Stimulated activated CD4-positive, alpha-beta T cell treated with anti-CD3 and anti-CD28 coated beads, Interleukin-12 subunit alpha, Interleukin-12 subunit beta, amount 100 ng/mL, for 4 hours (primary cell): ENCODE data around the gene JPH4.
A peak's percentile ranks its signal among the peaks of the same experiment; 100 is the strongest.
"Not testable (repeated sequence)": the region's sequence is repeated elsewhere in the genome, so short reads cannot be mapped to it uniquely, and the experiment has no call there.

Source experiments
- DNase-seq: peaks from one replicate; pipeline ENCODE4 v3.0.0-alpha.2; 2020

The JPH4 gene

GRCh38 chr14:23608454-23608853 is 29.9 kb upstream of the JPH4 start:
- no peak for DNase-seq

GRCh38 chr14:23605931-23606585 is 27.5 kb upstream of the JPH4 start:
- DNase-seq: no peak

DNA sequence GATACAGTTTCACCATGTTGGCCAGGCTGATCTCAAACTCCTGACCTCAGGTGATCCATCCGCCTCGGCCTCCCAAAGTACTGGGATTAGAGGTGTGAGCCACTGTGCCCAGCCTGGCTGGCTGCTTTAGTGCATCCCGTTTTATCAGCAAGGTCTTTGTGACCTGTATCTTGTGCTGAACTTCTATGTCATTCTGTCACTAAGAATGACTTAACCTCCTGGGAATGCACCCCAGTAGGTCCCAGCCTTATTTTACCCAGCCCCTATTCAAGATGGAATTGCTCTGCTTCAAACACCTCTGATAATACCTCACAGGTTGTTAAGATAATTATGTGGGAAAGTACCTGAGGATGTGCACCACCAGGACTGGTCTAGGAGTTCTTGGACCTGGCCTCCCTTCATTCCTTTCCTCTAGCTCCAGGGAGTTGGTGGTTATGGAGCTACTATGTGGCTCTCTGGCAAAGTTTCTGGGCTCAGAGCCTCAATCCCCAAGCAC is 26.1 kb upstream of the JPH4 start:
- DNase-seq: no peak

- no peak for DNase-seq
These were observed 25.6 kb upstream of the JPH4 start for GRCh38 chr14:23604148-23604547.

DNA sequence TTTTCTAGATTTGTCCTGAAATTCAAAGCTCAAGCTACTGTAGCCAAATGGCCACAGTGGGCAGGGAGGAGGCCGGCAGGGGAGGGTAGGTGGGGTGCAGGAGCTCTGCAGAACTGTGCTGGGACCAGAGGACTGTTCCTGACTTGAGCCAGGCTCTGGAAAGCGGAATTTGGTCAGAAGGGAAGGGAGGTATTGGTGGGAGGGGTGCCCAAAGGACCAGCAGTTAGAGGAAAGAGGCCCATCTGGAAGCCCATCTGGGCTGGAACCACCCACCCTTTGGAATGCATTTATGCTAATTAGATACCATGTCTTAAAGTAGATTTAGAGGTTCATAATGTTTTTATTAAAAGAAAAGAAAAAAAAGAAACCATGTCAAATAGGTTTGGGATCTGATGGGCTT is 24.5 kb upstream of the JPH4 start:
- no peak for DNase-seq

GRCh38 chr14:23602181-23603095 is 23.8 kb upstream of the JPH4 start:
- DNase-seq: no peak

DNA sequence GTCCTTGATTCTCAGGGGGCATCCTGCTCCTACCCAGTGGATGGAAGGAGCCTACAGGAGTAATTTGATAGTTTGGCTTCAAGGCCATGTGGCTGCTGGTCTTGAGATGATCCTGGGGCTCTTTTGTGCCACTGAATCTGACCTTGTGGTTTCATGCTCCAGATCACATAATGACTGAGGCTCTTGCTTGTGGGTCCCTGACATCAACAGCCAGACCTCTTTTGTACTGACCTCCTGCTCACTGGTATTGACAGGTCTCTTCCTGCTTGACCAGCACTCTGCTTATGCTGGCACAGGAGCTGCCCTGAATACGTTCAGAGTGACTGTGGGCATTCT is 23.2 kb upstream of the JPH4 start:
- no peak for DNase-seq

DNA sequence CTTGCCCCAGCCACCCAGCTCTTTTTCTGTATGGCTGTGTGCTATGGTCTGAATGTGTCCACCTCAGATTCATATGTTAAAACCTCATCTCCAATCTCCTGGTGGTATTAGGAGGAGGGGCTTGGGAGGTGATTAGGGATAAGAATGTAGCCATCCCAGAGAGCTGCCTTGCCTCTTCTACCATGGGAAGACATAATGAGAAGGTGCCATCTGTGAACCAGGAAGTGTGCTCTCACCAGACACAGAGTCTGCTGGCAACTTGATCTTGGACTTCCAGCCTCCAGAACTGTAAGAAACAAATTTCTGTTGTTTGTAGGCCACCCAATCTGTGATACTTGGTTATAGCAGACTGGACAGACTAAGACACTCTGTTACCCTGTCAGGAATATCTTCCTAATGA is 22.8 kb upstream of the JPH4 start:
- DNase-seq: no peak

- DNase-seq: no peak
These were observed 22.2 kb upstream of the JPH4 start for GRCh38 chr14:23600806-23601205.

DNA sequence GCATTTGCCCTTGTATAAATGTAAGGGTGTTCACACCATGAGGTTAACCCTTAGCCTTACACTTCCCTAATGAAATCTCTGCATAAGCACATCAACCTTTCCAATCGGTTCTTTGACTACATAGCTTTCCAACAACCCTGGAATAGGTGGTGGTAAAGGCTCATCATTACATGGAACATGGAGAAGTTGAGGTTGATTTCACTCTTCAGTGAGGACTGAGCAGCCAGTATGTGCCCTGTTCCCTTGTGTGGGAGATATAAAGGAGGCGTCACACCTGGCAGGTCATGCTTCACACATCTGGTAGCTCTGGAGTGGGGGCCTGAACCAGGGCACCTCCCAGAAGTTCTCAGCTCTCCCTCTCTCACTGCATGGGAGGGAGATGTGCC is 21.7 kb upstream of the JPH4 start:
- no peak for DNase-seq

- not testable (repeated sequence) for DNase-seq
These were observed 15.6 kb upstream of the JPH4 start for GRCh38 chr14:23594191-23594590.

- DNase-seq: no peak
These were observed 11.6 kb upstream of the JPH4 start for GRCh38 chr14:23590198-23590597.

DNA sequence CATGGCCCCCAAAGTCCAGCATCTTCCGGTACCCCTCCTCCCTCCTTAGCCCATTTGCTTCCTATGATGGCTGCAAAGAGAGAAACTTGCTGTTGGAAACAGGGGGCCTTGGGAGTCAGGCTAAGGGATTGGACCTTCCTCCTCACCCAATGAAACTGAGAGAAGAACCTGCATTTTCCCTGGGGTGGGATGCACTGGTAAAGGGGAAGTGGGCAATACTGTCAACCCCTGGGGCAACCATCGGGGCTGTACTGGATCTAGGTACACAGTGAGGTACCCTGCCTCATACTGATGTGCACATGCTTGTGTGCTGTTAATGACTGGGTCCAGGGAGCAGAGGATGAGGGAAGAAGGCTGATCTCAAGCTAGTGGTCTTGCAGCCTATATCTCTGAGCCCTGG is 11.0 kb upstream of the JPH4 start:
- DNase-seq: no peak

GRCh38 chr14:23588884-23589598 is 10.5 kb upstream of the JPH4 start:
- DNase-seq: peak; percentile 72

- DNase-seq: not testable (repeated sequence)
These were observed 6.1 kb upstream of the JPH4 start for GRCh38 chr14:23584527-23585203.

- DNase-seq: not testable (repeated sequence)
These were observed 5.4 kb upstream of the JPH4 start for GRCh38 chr14:23583761-23584526.

DNA sequence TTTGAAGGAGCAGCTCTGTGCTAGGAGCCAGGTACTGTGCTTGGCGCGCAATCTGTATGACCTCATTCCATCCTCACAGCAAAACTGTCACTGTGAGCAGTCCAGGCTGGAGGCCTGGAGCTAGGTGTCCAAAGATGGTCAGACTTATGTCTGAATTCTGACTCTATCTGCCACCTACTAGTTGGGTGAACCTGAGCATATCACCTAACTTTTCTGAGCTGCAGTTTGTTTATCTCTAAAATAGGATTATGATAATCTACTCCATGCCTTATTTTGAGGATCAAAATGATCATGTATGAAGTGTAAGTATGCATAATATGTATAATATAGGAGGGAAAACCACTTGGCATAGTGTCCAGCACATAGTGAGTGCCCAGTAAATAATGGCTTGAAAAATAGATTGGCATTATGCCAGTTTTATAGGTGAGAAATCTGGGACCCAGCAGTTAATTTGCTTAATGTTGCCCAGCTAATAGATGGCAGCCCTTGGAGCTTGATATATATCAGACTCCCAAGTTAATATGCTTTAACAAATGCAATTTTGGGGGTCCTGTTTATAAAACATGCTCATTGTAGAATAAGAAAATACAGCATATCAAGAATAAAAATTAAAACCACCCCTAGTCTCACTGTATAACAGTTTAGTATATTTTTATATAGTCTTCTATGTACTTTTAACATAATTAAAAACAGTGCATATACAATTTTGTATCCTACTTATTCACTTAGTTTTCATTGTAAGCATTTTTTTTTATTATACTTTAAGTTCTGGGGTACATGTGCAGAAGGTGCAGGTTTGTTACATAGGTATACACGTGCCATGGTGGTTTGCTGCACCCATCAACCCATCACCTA is 4.5 kb upstream of the JPH4 start:
- DNase-seq: no peak

- no peak for DNase-seq
These were observed 2.3 kb upstream of the JPH4 start for GRCh38 chr14:23580948-23581281.

GRCh38 chr14:23580152-23580926 is 1.7 kb upstream of the JPH4 start:
- no peak for DNase-seq

DNA sequence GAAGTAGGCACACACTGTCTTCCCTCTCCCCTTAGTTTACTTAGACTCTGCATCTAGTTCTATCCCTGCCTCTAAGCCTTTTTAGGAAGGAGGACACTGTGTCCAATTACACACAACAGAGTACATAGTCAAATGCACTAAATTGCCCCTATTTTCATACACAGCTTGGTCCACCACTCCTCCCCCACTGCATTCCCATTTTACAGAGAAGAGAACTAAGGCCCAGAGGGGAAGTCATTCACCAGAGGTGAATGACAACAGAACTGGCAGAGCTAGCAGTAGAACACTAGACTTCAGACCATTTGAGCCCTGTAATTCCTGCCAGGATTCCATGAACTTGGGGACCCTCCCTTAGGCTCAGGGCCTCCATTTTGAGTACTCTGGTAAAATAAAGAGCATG is 1.1 kb upstream of the JPH4 start:
- DNase-seq: no peak

- DNase-seq: no peak
These were observed 681 bp upstream of the JPH4 start for GRCh38 chr14:23579311-23579630.
